Gastrocnemius medialis (tissue), 4 donors: ENCODE results near the gene MOG. TPM values are rescaled to one million over a fixed set of nuclear protein-coding genes. Genes with fewer than 3 reads are reported as not detected.

Source experiments
- ATAC-seq, 2 donors: fragments of 150-250 bp; one replicate each; pipeline ENCODE4 v1.9.1; 2016
- DNase-seq, 2 donors: peaks; one replicate each; pipeline ENCODE4 v3.0.0-alpha.2; 2019
- H3K27ac ChIP-seq, 4 donors: fragments of 200-600 bp; sonication (generic); 1 replicate in 1 of 4; 2 replicates in 3 of 4; pipeline ENCODE4 v1.5.1; 2016 to 2018; ENCODE audit warnings: mild to moderate bottlenecking in 2 of 4, moderate library complexity in 1 of 4
- H3K27me3 ChIP-seq, 3 donors: fragments of 200-600 bp; sonication (generic) in 2 of 3; 1 replicate in 1 of 3; 2 replicates in 2 of 3; pipeline versions ENCODE4 v1.5.1 to v1.6.0; 2016 to 2019; ENCODE audit warnings: mild to moderate bottlenecking in 1 of 3, moderate library complexity in 1 of 3
- H3K36me3 ChIP-seq, 2 donors: fragments of 200-600 bp; sonication (generic) in 1 of 2; one replicate each; pipeline ENCODE4 v1.5.1; 2017 to 2018
- H3K4me1 ChIP-seq, 2 donors: fragments of 200-600 bp; sonication (generic) in 1 of 2; one replicate each; pipeline ENCODE4 v1.5.1; 2016 to 2017; ENCODE audit warnings: mild to moderate bottlenecking in 2 of 2
- H3K4me3 ChIP-seq, 4 donors: fragments of 200-600 bp; sonication (generic) in 3 of 4; 1 replicate in 1 of 4; 2 replicates in 3 of 4; pipeline ENCODE4 v1.5.1; 2016 to 2019; ENCODE audit warnings: mild to moderate bottlenecking in 2 of 4
- H3K9me3 ChIP-seq, 3 donors: fragments of 200-600 bp; sonication (generic) in 2 of 3; 1 replicate in 1 of 3; 2 replicates in 2 of 3; pipeline ENCODE4 v1.5.1; 2016 to 2019
- CTCF ChIP-seq, 5 experiments: fragments of 450-650 bp in 3 of 5; fragments of 200-600 bp in 2 of 5; sonication (generic) in 2 of 5; IDR thresholded peaks in 4 of 5; conservative IDR thresholded peaks in 1 of 5; 1 replicate in 4 of 5; 2 replicates in 1 of 5; pipeline ENCODE4 v1.5.1; 2016 to 2019; ENCODE audit warnings: antibody characterized with exemption in 5 of 5, mild to moderate bottlenecking in 3 of 5, moderate library complexity in 3 of 5
- POLR2A ChIP-seq, 2 donors: fragments of 450-650 bp; IDR thresholded peaks; one replicate each; pipeline ENCODE4 v1.6.1; 2017; ENCODE audit warnings: antibody characterized with exemption in 2 of 2, mild to moderate bottlenecking in 2 of 2, moderate library complexity in 2 of 2
- in situ Hi-C, 4 donors: fragments of 200-750 bp; cut with MboI; loops; one replicate each; pipeline versions ENCODE4 v1.15.0 to v1.8.0; 2017; ENCODE audit warnings: low sequenced_read_pairs in 4 of 4
- intact Hi-C: fragments of 100-400 bp; cut with DNase I; formaldehyde crosslinking; loops from one replicate; pipeline ENCODE4 v1.15.1; 2023; ENCODE audit warnings: low total_unique reads
- total RNA-seq, 4 donors: library from RNA; depleted of rRNA; stranded (reverse); fragments of >200 nt; gene quantifications; one replicate each; pipeline versions ENCODE4 v1.1.0 to v1.2.3, GENCODE V29; 2016

The MOG gene
- total RNA-seq, 4 donors from 2014 or later = not detected

GRCh38 chr6:29649701-29650673, 6.9 kb upstream of the MOG start:
- H3K9me3 ChIP-seq = no peaks in the 10 kb centered on the region
- H3K36me3 ChIP-seq = no peaks in the 10 kb centered on the region
- intact Hi-C loops = loop anchor here (1.0 to 2.0 kb wide), 3 partner anchors 99 to 413 kb away; no protein-coding TSS in a partner anchor
- in situ Hi-C loops = no loop called here
- H3K27me3 ChIP-seq = no peaks in the 10 kb centered on the region
- peaks cover 0 to 3% of the 10 kb centered on the region in 2 donors for H3K4me1 ChIP-seq
- peak; percentile 84 to 94 (median 89) for TF ChIP-seq CTCF (IDR thresholded peaks at IDR 0.05 in 4 of 5, conservative IDR thresholded peaks at IDR 0.05 in 1 of 5)
- peak; percentile 70 to 95 for TF ChIP-seq POLR2A (IDR thresholded peaks at IDR 0.05)
- H3K4me3 ChIP-seq = peak overlapping the region; percentile 65 to 73 (median 69)
- DNase-seq (peak; percentile 95 to 97), ATAC-seq (peak; percentile 99 to 100)
- H3K27ac ChIP-seq = peak overlapping the region; percentile 86 to 98 (median 91)

- H3K9me3 ChIP-seq = no peaks in the 10 kb centered on the region
- H3K36me3 ChIP-seq = no peaks in the 10 kb centered on the region
- no peak overlapping the region for H3K27ac ChIP-seq
- peaks cover 0 to 3% of the 10 kb centered on the region in 2 donors for H3K4me1 ChIP-seq
- in situ Hi-C loops = no loop called here
- TF ChIP-seq POLR2A (IDR thresholded peaks at IDR 0.05) = no peak
- TF ChIP-seq CTCF (IDR thresholded peaks at IDR 0.05 in 4 of 5, conservative IDR thresholded peaks at IDR 0.05 in 1 of 5) = peak in 4 of 5 experiments; percentile 21 to 55 (median 32)
- intact Hi-C loops = no loop called here
- no peaks in the 10 kb centered on the region for H3K27me3 ChIP-seq
- ATAC-seq (no peak), DNase-seq (no peak)
- no peak overlapping the region for H3K4me3 ChIP-seq
These were observed 5.3 kb upstream of the MOG start for GRCh38 chr6:29651413-29652197.

GRCh38 chr6:29652198-29652584, 4.7 kb upstream of the MOG start:
- no peak for DNase-seq
- in situ Hi-C loops = no loop called here
- Histone ChIP-seq H3K4me1 (peaks cover 0 to 3% of the 10 kb centered on the region in 2 donors), H3K36me3 (no peaks in the 10 kb centered on the region), H3K9me3 (no peaks in the 10 kb centered on the region), H3K27me3 (no peaks in the 10 kb centered on the region), H3K4me3 (no peak overlapping the region), H3K27ac (no peak overlapping the region)
- TF ChIP-seq CTCF (IDR thresholded peaks at IDR 0.05 in 4 of 5, conservative IDR thresholded peaks at IDR 0.05 in 1 of 5) (no peak), POLR2A (IDR thresholded peaks at IDR 0.05) (no peak)
- no peak for ATAC-seq
- intact Hi-C loops = no loop called here

GRCh38 chr6:29653452-29654038, 3.3 kb upstream of the MOG start:
- Histone ChIP-seq H3K9me3 (no peaks in the 10 kb centered on the region), H3K27me3 (no peaks in the 10 kb centered on the region), H3K4me1 (peaks cover 0 to 3% of the 10 kb centered on the region in 2 donors), H3K4me3 (no peak overlapping the region), H3K36me3 (no peaks in the 10 kb centered on the region), H3K27ac (no peak overlapping the region)
- in situ Hi-C loops = no loop called here
- intact Hi-C loops = no loop called here
- TF ChIP-seq POLR2A (IDR thresholded peaks at IDR 0.05) (no peak), CTCF (IDR thresholded peaks at IDR 0.05 in 4 of 5, conservative IDR thresholded peaks at IDR 0.05 in 1 of 5) (peak; percentile 16 to 83 (median 50))
- ATAC-seq = no peak
- peak in 1 of 2 donors; percentile 17 for DNase-seq
